C4-2B (cell line): ENCODE measurements around the gene DERA.

Source experiments
- CTCF ChIP-seq: fragments of 450-650 bp; conservative IDR thresholded peaks from 2 replicates; pipeline ENCODE4 v1.5.1; 2017; ENCODE audit warnings: mild to moderate bottlenecking
- ZFX ChIP-seq: fragments of 450-650 bp; IDR thresholded peaks from 2 replicates; pipeline ENCODE4 v1.6.1; 2017

- TF ChIP-seq CTCF: no peak
- TF ChIP-seq ZFX: no peak
These were observed 18.4 kb upstream of the DERA start for GRCh38 chr12:15892645-15893259.
